Breast epithelium (tissue), 4 donors: ENCODE measurements around the gene MLLT10. TPM values are rescaled to one million over a fixed set of nuclear protein-coding genes. Genes with fewer than 3 reads are reported as not detected.
"Not testable (repeated sequence)": the region's sequence is repeated elsewhere in the genome, so short reads cannot be mapped to it uniquely, and the experiment has no call there.

Source experiments
- DNase-seq, 2 donors: peaks; one replicate each; pipeline ENCODE4 v3.0.0-alpha.2; 2019; ENCODE audit warnings: low spot score in 2 of 2
- H3K27ac ChIP-seq, 2 donors: fragments of 200-600 bp; sonication (generic) in 1 of 2; one replicate each; pipeline ENCODE4 v1.5.1; 2016 to 2019; ENCODE audit warnings: mild to moderate bottlenecking in 1 of 2
- H3K27me3 ChIP-seq, 2 donors: fragments of 200-600 bp; sonication (generic) in 1 of 2; one replicate each; pipeline versions ENCODE4 v1.5.1 to v1.6.0; 2017 to 2019; ENCODE audit warnings: control low read depth in 1 of 2, mild to moderate bottlenecking in 1 of 2
- H3K36me3 ChIP-seq: fragments of 200-600 bp; one replicate; pipeline ENCODE4 v1.5.1; 2019
- H3K4me1 ChIP-seq, 2 donors: fragments of 200-600 bp; sonication (generic); one replicate each; pipeline ENCODE4 v1.5.1; 2016 to 2019; ENCODE audit warnings: control low read depth in 1 of 2
- H3K4me3 ChIP-seq, 3 donors: fragments of 200-600 bp; sonication (generic); 1 replicate in 2 of 3; 2 replicates in 1 of 3; pipeline ENCODE4 v1.5.1; 2016 to 2019; ENCODE audit warnings: mild to moderate bottlenecking in 3 of 3, moderate library complexity in 2 of 3
- H3K9me3 ChIP-seq, 2 donors: fragments of 200-600 bp; sonication (generic) in 1 of 2; one replicate each; pipeline ENCODE4 v1.5.1; 2016 to 2019; ENCODE audit warnings: control low read depth in 1 of 2
- CTCF ChIP-seq, 3 donors: fragments of 450-650 bp; IDR thresholded peaks; one replicate each; pipeline ENCODE4 v1.5.1; 2016 to 2017; ENCODE audit warnings: antibody characterized with exemption in 3 of 3, mild to moderate bottlenecking in 3 of 3, moderate library complexity in 3 of 3
- POLR2A ChIP-seq: fragments of 450-650 bp; IDR thresholded peaks from one replicate; pipeline ENCODE4 v1.6.1; 2016; ENCODE audit warnings: antibody characterized with exemption, mild to moderate bottlenecking, moderate library complexity
- POLR2AphosphoS5 ChIP-seq, 3 donors: sonication (generic); formaldehyde crosslinking; IDR thresholded peaks; one replicate each; pipeline ENCODE4 v1.6.1; 2017; ENCODE audit warnings: antibody characterized with exemption in 3 of 3
- intact Hi-C: fragments of 100-400 bp; cut with DNase I; formaldehyde crosslinking; loops from one replicate; pipeline ENCODE4 v1.15.1; 2023; ENCODE audit warnings: low total_unique reads
- total RNA-seq, 3 donors: library from RNA; depleted of rRNA; stranded (reverse); fragments of >200 nt; gene quantifications; one replicate each; pipeline ENCODE4 v1.1.0, GENCODE V29; 2016

MLLT10 gene
- total RNA-seq, 3 donors from 2014 or later: 45.6 to 74.6 (median 58.0) TPM

- H3K4me3 ChIP-seq: peak overlapping the region; percentile 89 to 97 (median 92)
- peaks cover 0 to 8% of the 10 kb centered on the region in 2 donors for H3K4me1 ChIP-seq
- intact Hi-C loops: no loop called here
- peak in 1 of 2 donors; percentile 58 for DNase-seq
- TF ChIP-seq POLR2A: no peak
- TF ChIP-seq POLR2AphosphoS5 (IDR thresholded peaks at IDR 0.05): no peak
- no peak for TF ChIP-seq CTCF (IDR thresholded peaks at IDR 0.05)
- H3K9me3 ChIP-seq: no peaks in the 10 kb centered on the region
- no peaks in the 10 kb centered on the region for H3K27me3 ChIP-seq
- H3K27ac ChIP-seq: peak overlapping the region; percentile 94 to 98
- H3K36me3 ChIP-seq: no peaks in the 10 kb centered on the region
These were observed 817 bp downstream of the MLLT10 start for GRCh38 chr10:21534604-21535493.

DNA sequence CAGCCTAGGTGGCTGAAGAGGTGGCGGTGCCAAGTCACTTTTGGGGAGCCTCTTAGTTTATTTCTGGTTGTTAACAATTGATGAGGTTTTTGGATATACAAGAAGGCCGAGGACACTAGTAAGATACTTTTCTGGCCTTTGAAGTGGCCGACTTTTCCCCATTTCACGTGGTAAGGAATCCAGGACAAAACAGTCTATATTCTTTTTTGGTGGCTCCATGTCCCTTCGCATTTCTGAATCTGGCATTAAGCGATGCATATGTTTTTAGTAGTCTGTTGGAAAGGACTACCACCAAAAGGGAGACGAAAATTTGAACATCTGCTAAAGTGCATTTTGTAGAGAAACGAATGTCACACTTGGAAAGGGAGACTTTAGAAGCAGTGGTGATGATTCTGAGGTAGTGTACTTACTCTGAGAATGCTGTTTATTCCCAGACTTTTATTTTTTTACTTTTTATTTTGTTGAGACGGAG, 1.5 kb downstream of the MLLT10 start:
- Histone ChIP-seq H3K27me3 (no peaks in the 10 kb centered on the region), H3K4me3 (peak overlapping the region; percentile 89 to 97 (median 92)), H3K4me1 (peaks cover 0 to 8% of the 10 kb centered on the region in 2 donors), H3K36me3 (no peaks in the 10 kb centered on the region), H3K9me3 (no peaks in the 10 kb centered on the region), H3K27ac (peak overlapping the region; percentile 94 to 98)
- TF ChIP-seq POLR2AphosphoS5 (IDR thresholded peaks at IDR 0.05) (no peak), CTCF (IDR thresholded peaks at IDR 0.05) (no peak), POLR2A (no peak)
- no peak for DNase-seq
- intact Hi-C loops: no loop called here

DNA sequence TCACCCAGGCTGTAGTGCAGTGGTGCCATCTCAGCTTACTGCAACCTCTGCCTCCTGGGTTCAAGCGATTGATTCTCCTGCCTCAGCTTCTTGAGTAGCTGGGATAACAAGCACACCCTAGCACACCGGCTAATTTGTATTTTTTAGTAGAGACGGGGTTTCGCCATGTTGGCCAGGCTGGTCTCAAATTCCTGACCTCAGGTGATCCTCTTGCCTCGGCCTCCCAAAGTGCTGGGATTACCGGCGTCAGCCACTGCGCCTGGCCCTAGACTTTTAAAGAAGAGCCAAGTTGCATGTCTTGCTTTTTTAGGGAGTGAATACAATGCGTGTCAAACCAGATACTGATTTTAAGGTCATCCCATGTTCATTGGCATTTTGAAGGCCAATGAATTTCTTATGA, 1.9 kb downstream of the MLLT10 start:
- peak overlapping the region in 1 of 2 donors; percentile 94 for H3K27ac ChIP-seq
- H3K27me3 ChIP-seq, H3K4me1 ChIP-seq, DNase-seq, H3K9me3 ChIP-seq, H3K36me3 ChIP-seq, intact Hi-C loops: not testable (repeated sequence)
- peak overlapping the region in 1 of 3 donors; percentile 97 for H3K4me3 ChIP-seq

DNA sequence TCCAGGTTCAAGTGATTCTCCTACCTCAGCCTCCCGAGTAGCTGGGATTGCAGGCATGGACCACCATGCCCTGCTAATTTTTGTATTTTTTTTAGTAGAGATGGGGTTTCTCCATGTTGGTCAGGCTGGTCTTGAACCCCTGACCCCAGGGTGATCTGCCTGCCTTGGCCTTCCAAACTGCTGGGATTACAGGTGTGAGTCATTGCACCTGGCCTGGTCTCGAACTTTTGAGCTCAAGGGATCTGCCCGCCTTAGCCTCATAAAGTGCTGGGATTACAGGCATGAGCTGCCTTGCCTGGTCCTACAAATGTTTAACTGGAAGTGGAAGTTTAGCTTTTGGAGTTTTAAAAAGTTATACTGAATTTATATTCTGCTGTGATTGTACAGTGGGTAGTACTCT, 2.8 kb downstream of the MLLT10 start:
- H3K36me3 ChIP-seq: no peaks in the 10 kb centered on the region
- no peak for TF ChIP-seq POLR2A
- no peak for TF ChIP-seq CTCF (IDR thresholded peaks at IDR 0.05)
- TF ChIP-seq POLR2AphosphoS5 (IDR thresholded peaks at IDR 0.05): no peak
- no peak overlapping the region for H3K4me3 ChIP-seq
- H3K27ac ChIP-seq: no peak overlapping the region
- peaks cover 0 to 8% of the 10 kb centered on the region in 2 donors for H3K4me1 ChIP-seq
- no peak for DNase-seq
- no peaks in the 10 kb centered on the region for H3K9me3 ChIP-seq
- H3K27me3 ChIP-seq: no peaks in the 10 kb centered on the region
- intact Hi-C loops: no loop called here

GRCh38 chr10:21540701-21541100, 6.7 kb downstream of the MLLT10 start:
- H3K27me3 ChIP-seq, H3K4me3 ChIP-seq, H3K9me3 ChIP-seq, H3K4me1 ChIP-seq, H3K36me3 ChIP-seq, DNase-seq, H3K27ac ChIP-seq, intact Hi-C loops: not testable (repeated sequence)

DNA sequence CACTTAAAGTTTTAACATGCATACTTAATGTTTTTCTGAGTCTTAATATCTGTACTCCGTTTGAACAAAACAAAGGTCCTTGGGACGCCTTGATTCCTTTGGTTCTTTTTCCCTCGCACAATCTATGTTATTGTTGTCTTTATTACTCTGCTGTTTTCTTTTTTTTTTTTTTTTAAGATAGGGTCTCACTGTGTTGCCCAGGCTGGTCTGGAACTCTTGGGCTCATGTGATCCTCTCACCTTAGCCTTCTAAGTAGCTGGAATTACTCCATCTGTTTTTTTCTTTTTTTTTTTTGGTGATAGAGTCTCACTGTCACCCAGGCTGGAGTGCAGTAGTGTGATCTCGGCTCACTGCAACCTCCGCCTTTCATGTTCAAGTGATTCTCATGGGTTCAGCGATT, 13.2 kb downstream of the MLLT10 start:
- H3K36me3 ChIP-seq: no peaks in the 10 kb centered on the region

More for the DNA sequence above, 13.2 kb downstream of the MLLT10 start:
- Histone ChIP-seq H3K27me3 (no peaks in the 10 kb centered on the region), H3K27ac (no peak overlapping the region), H3K9me3 (no peaks in the 10 kb centered on the region), H3K4me1 (no peaks in the 10 kb centered on the region), H3K4me3 (no peak overlapping the region)
- intact Hi-C loops: no loop called here
- TF ChIP-seq CTCF (IDR thresholded peaks at IDR 0.05): no peak
- no peak for TF ChIP-seq POLR2A
- no peak for TF ChIP-seq POLR2AphosphoS5 (IDR thresholded peaks at IDR 0.05)
- no peak for DNase-seq
